K562 (cell line): ENCODE results near the gene RAE1. TPM values are rescaled to one million over a fixed set of nuclear protein-coding genes. Genes with fewer than 3 reads are reported as not detected.
A peak's percentile ranks its signal among the peaks of the same experiment; 100 is the strongest.

Experiments
- ATF1 ChIP-seq, 2 experiments: fragments of 450-650 bp in 1 of 2; IDR thresholded peaks; 2 replicates each; pipeline ENCODE4 v1.6.1; 2016; ENCODE audit warnings: missing compliant biosample characterization in 1 of 2, missing genetic modification characterization in 1 of 2
- EGR1 ChIP-seq: fragments of 450-650 bp; conservative IDR thresholded peaks from 2 replicates; pipeline ENCODE4 v1.6.1; 2017; ENCODE audit warnings: mild to moderate bottlenecking
- KAT2B ChIP-seq: IDR thresholded peaks from one replicate; pipeline ENCODE4 v1.6.1; 2012; ENCODE audit warnings: low read depth, mild to moderate bottlenecking, control low read depth, inconsistent platforms, low read length, moderate library complexity
- KHSRP ChIP-seq: fragments of 450-650 bp; IDR thresholded peaks from 2 replicates; pipeline ENCODE4 v1.6.1; 2017
- KLF13 ChIP-seq: fragments of 450-650 bp; IDR thresholded peaks from 2 replicates; pipeline ENCODE4 v1.6.1; 2016; ENCODE audit warnings: missing genetic modification characterization, low read depth, mild to moderate bottlenecking, missing compliant biosample characterization, moderate library complexity, borderline replicate concordance
- NCOA6 ChIP-seq: fragments of 450-650 bp; IDR thresholded peaks from 2 replicates; pipeline ENCODE4 v1.6.1; 2017; ENCODE audit warnings: mild to moderate bottlenecking
- NFIC ChIP-seq: fragments of 450-650 bp; IDR thresholded peaks from 2 replicates; pipeline ENCODE4 v1.6.1; 2017; ENCODE audit warnings: mild to moderate bottlenecking, inconsistent platforms
- PHF8 ChIP-seq: fragments of 200-600 bp; sonication (generic); IDR thresholded peaks from 2 replicates; pipeline ENCODE4 v1.6.1; 2012; ENCODE audit warnings: mixed run types, mild to moderate bottlenecking, inconsistent platforms, low read length, moderate library complexity, borderline replicate concordance
- POLR2AphosphoS2 ChIP-seq: IDR thresholded peaks from 2 replicates; pipeline ENCODE4 v1.6.1; 2012; ENCODE audit warnings: low read length, improper control_type of control experiment
- SAFB2 ChIP-seq: fragments of 200-400 bp; formaldehyde crosslinking; IDR thresholded peaks from 2 replicates; pipeline ENCODE4 v1.6.1; 2018; ENCODE audit warnings: borderline replicate concordance, low read length, low read depth, moderate library complexity; ENCODE audit not compliant: severe bottlenecking
- ZBTB1 ChIP-seq: sonication (generic); formaldehyde crosslinking; IDR thresholded peaks from 2 replicates; pipeline ENCODE4 v1.8.1; 2023; ENCODE audit warnings: missing genetic modification reagents, low read depth, mild to moderate bottlenecking, borderline replicate concordance
- ZNF41 ChIP-seq: fragments of 250-450 bp; sonication (Bioruptor Pico); conservative IDR thresholded peaks from 2 replicates; pipeline ENCODE4 v1.4.0; 2020; ENCODE audit warnings: mild to moderate bottlenecking
- ZNF431 ChIP-seq: sonication (generic); formaldehyde crosslinking; IDR thresholded peaks from 2 replicates; pipeline ENCODE4 v1.8.0; 2022; ENCODE audit warnings: mild to moderate bottlenecking, missing genetic modification reagents
- polyA plus RNA-seq, 8 experiments: library from polyadenylated mRNA; depleted of rRNA in 4 of 8; stranded (reverse) in 5 of 8; unstranded in 3 of 8; fragments of >200 nt; fragmentation: Nextera tagmentation in 2 of 8; fragmentation: Illumina TruSeq in 1 of 8; extraction: Ambion mirVana in 2 of 8; extraction: Trizol in 1 of 8; gene quantifications; 2 replicates each; pipeline versions ENCODE4 v1.2.1 to v1.2.3, GENCODE V29; 2011 to 2014; ENCODE audit warnings: inconsistent platforms in 1 of 8, missing spikeins in 1 of 8
- total RNA-seq, 7 experiments: library from RNA; depleted of rRNA in 6 of 7; stranded (reverse); fragments of >200 nt in 6 of 7; fragmentation: Illumina TruSeq in 2 of 7; extraction: Trizol in 2 of 7; gene quantifications; 2 replicates each; pipeline versions ENCODE4 v1.2.1 to v1.2.3, GENCODE V29; 2011 to 2021; ENCODE audit warnings: low replicate concordance in 1 of 7
- TF ChIP-seq, protein P1 (sequence below): fragments of 450-650 bp; IDR thresholded peaks from 2 replicates; pipeline ENCODE4 v1.6.1; 2016; ENCODE audit warnings: antibody characterized with exemption
- TF ChIP-seq, protein P2 (sequence below), 2 experiments: IDR thresholded peaks in 1 of 2; conservative IDR thresholded peaks in 1 of 2; 2 replicates each; pipeline ENCODE4 v1.6.1; 2016; ENCODE audit warnings: low read depth in 2 of 2, mild to moderate bottlenecking in 1 of 2, missing compliant biosample characterization in 1 of 2, missing genetic modification characterization in 1 of 2, moderate library complexity in 1 of 2
- TF ChIP-seq, protein P3 (sequence below): fragments of 250-450 bp; sonication (Bioruptor Pico); IDR thresholded peaks from 2 replicates; pipeline ENCODE4 v1.5.0; 2021
- TF ChIP-seq, protein P4 (sequence below): fragments of 450-650 bp; IDR thresholded peaks from 2 replicates; pipeline ENCODE4 v1.7.1; 2018; ENCODE audit warnings: mild to moderate bottlenecking, low read depth; ENCODE audit not compliant: partially characterized antibody
- TF ChIP-seq, protein P5 (sequence below): fragments of 450-650 bp; conservative IDR thresholded peaks from 2 replicates; pipeline ENCODE4 v1.6.1; 2016; ENCODE audit warnings: missing genetic modification characterization, low read depth, mild to moderate bottlenecking, missing compliant biosample characterization, moderate library complexity

RAE1 gene
- total and polyA plus RNA-seq, 9 of the 15 experiments (the other 6 are each of a cell fraction or from before 2014, with no cell fraction given) = 33.7 to 248 (median 77.7) TPM

DNA sequence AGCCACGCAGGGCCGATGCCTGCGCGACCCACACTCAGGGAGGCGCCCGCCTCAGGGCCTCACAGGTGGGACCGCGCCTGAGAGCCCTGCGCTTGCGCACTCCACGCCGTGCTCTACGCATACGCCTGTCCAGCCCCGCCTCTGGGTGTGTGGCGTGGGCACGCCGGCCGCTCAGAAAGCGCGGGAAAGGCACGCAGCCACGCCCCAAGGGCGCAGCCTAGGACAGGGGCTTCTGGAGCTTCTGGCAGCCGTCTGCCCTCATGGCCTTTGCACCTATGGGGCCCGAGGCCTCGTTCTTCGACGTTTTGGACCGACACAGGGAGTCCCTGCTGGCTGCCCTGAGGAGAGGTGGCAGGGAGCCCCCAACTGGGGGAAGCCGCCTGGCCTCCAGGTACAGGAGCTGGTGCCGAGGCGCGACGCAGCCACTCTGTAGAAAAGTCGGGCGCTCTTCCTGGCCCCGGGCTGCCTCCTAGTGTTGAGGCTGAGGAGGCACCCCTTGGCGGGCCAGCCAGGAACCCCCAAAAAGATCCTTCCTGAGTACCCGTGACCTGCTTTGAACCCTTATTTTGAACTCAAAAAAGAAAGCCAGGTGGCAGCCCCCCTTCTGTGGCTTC lies 21.3 kb upstream of the RAE1 start, which contains the start of gene SPO11 (continued):
- TF ChIP-seq, protein P1, sequence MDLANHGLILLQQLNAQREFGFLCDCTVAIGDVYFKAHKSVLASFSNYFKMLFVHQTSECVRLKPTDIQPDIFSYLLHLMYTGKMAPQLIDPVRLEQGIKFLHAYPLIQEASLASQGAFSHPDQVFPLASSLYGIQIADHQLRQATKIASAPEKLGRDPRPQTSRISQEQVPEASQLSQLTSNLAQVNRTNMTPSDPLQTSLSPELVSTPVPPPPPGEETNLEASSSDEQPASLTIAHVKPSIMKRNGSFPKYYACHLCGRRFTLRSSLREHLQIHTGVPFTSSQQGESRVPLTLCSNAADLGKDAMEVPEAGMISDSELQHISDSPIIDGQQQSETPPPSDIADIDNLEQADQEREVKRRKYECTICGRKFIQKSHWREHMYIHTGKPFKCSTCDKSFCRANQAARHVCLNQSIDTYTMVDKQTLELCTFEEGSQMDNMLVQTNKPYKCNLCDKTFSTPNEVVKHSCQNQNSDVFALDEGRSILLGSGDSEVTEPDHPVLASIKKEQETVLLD = peak; percentile 87
- TF ChIP-seq KHSRP = no peak
- TF ChIP-seq, protein P2, sequence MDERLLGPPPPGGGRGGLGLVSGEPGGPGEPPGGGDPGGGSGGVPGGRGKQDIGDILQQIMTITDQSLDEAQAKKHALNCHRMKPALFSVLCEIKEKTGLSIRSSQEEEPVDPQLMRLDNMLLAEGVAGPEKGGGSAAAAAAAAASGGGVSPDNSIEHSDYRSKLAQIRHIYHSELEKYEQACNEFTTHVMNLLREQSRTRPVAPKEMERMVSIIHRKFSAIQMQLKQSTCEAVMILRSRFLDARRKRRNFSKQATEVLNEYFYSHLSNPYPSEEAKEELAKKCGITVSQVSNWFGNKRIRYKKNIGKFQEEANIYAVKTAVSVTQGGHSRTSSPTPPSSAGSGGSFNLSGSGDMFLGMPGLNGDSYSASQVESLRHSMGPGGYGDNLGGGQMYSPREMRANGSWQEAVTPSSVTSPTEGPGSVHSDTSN (CRISPR knock-in tag; IDR thresholded peaks at IDR 0.05; ENCODE audit: low read depth) = no peak
- TF ChIP-seq, protein P2 (tag; conservative IDR thresholded peaks at IDR 0.05; ENCODE audit: low read depth) = no peak
- no peak for TF ChIP-seq ZNF41 (CRISPR knock-in tag)
- peak; percentile 41; the same call in 1 of the 2 replicates for TF ChIP-seq NCOA6
- TF ChIP-seq, protein P3, sequence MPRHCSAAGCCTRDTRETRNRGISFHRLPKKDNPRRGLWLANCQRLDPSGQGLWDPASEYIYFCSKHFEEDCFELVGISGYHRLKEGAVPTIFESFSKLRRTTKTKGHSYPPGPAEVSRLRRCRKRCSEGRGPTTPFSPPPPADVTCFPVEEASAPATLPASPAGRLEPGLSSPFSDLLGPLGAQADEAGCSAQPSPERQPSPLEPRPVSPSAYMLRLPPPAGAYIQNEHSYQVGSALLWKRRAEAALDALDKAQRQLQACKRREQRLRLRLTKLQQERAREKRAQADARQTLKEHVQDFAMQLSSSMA (CRISPR knock-in tag) = no peak
- peak; percentile 28; the same call in 1 of the 2 replicates for TF ChIP-seq PHF8
- peak; percentile 48; the same call in 1 of the 2 replicates for TF ChIP-seq EGR1
- TF ChIP-seq KLF13 = 0 out of 2 replicates have a peak, but pooled peaks have one; percentile 33
- peak; percentile 7; the same call in 1 of the 2 replicates for TF ChIP-seq NFIC
- peak; percentile 53; the same call in 1 of the 2 replicates for TF ChIP-seq ZNF431 (CRISPR knock-in tag)
- TF ChIP-seq, protein P4, sequence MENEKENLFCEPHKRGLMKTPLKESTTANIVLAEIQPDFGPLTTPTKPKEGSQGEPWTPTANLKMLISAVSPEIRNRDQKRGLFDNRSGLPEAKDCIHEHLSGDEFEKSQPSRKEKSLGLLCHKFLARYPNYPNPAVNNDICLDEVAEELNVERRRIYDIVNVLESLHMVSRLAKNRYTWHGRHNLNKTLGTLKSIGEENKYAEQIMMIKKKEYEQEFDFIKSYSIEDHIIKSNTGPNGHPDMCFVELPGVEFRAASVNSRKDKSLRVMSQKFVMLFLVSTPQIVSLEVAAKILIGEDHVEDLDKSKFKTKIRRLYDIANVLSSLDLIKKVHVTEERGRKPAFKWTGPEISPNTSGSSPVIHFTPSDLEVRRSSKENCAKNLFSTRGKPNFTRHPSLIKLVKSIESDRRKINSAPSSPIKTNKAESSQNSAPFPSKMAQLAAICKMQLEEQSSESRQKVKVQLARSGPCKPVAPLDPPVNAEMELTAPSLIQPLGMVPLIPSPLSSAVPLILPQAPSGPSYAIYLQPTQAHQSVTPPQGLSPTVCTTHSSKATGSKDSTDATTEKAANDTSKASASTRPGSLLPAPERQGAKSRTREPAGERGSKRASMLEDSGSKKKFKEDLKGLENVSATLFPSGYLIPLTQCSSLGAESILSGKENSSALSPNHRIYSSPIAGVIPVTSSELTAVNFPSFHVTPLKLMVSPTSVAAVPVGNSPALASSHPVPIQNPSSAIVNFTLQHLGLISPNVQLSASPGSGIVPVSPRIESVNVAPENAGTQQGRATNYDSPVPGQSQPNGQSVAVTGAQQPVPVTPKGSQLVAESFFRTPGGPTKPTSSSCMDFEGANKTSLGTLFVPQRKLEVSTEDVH = peak; percentile 64
- TF ChIP-seq ZBTB1 (CRISPR knock-in tag) = no peak
- TF ChIP-seq KAT2B = no peak
- TF ChIP-seq, protein P5, sequence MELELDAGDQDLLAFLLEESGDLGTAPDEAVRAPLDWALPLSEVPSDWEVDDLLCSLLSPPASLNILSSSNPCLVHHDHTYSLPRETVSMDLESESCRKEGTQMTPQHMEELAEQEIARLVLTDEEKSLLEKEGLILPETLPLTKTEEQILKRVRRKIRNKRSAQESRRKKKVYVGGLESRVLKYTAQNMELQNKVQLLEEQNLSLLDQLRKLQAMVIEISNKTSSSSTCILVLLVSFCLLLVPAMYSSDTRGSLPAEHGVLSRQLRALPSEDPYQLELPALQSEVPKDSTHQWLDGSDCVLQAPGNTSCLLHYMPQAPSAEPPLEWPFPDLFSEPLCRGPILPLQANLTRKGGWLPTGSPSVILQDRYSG = no peak
- no peak for TF ChIP-seq POLR2AphosphoS2
- TF ChIP-seq SAFB2 = no peak
- no peak for TF ChIP-seq ATF1 (CRISPR knock-in tag; IDR thresholded peaks at IDR 0.05)
- TF ChIP-seq ATF1 (tag; IDR thresholded peaks at IDR 0.05) = peak; percentile 40; the same call in 1 of the 2 replicates
